ENCODE results near the gene M1AP.

GRCh38 chr2:74560591-74560990 is 87.5 kb downstream of the M1AP start:
- TF ChIP-seq POLR2A (IDR thresholded peaks at IDR 0.05; ENCODE audit: low read depth, low read length), result peak; percentile 12; the same call in 1 of the 2 replicates
- TF ChIP-seq POLR2AphosphoS5 (IDR thresholded peaks at IDR 0.05; ENCODE audit: low read depth, low read length), result no peak
- no peak for TF ChIP-seq TAF1 (IDR thresholded peaks at IDR 0.05; ENCODE audit: borderline replicate concordance, low read depth, low read length)

All from GM12892 (cell line).